HG03378 (cell line): ENCODE data around the gene RPL34.

Source experiments
- ATAC-seq: cut with Tn5 transposase; IDR thresholded peaks from one replicate; pipeline ENCODE4 v1.9.1; 2021; ENCODE audit warnings: mild to moderate bottlenecking, moderate library complexity; ENCODE audit not compliant: unreplicated experiment

Gene RPL34

GRCh38 chr4:108622828-108623227 is 2.5 kb downstream of the RPL34 start:
- ATAC-seq = no peak

DNA sequence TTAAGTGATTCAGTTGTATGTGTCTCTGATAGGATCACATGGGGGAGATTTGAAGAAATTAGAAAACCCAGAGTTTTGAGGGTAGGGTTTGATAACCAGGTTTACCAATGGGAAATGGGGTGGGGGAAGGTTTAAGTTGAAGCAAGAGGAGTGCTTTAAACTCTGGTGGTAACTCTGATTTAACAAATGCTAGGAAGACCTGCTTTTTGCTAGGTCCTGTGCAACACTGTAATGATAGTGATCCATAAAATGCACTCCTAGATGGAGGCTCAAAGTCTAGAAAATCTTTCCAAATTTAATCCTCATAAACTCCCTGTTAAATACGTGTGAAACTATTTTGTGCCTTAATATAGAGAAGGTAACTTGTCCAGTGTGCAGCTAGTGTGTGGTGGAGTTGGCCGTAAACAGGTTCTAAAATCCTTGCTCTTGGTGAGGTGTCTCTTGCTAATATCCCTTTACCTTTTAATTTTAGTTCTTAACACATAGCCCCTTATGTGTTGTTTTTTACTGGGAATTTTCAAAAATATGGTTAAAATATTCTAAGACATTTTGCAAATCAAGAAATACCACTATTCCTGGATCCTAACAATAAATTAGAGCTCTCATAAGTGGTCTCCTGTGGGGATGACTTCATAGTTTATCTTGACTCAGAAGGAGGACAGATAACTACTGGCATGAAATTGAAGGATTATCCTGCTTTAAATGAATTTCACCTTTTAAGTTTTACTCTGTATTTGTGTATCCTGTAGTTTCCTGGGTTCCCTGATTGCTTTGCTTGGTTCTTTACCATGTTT is 4.1 kb downstream of the RPL34 start:
- no peak for ATAC-seq

GRCh38 chr4:108626056-108626455 is 5.7 kb downstream of the RPL34 start:
- ATAC-seq = no peak

GRCh38 chr4:108628411-108628810 is 8.0 kb downstream of the RPL34 start:
- no peak for ATAC-seq

GRCh38 chr4:108635070-108635655 is 14.8 kb downstream of the RPL34 start:
- ATAC-seq = no peak

DNA sequence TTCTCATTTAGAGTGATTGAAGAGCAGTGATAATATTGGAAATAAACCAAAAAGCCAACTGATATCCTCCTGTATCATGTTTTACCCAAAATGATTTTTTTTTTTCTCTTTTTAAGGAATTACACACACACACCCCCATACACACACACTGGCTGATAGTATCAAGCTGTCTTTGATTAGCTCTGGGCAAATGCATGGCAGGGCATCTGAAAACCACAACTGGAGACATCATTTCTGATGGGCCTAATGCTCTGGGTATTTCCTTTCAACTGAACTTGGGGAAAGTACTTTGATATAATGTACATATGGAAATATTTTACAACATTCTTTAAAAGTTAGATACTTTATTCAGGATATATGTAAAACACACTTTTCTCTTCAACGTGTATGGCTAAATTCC is 15.9 kb downstream of the RPL34 start:
- ATAC-seq = no peak

- no peak for ATAC-seq
Measured at GRCh38 chr4:108637856-108638255, 17.5 kb downstream of the RPL34 start.

DNA sequence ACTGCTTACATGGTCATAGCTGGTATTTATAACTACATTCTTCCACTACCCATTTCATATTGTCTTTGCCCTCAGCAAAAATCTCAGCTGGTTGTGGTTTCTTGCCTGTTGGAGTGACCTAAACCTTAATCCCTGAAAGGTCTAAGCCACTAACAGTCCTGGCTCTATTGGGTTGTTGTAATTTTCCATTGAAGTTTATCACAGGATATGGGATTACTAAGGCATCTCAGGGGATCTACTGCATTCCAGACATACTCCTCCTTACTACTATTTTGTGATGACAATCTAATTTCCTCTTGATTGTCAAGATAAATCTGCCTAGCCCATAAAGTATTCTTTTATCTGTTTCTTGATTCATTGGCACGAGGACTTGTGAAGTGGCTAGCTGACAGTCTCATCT is 23.9 kb downstream of the RPL34 start:
- ATAC-seq = no peak

DNA sequence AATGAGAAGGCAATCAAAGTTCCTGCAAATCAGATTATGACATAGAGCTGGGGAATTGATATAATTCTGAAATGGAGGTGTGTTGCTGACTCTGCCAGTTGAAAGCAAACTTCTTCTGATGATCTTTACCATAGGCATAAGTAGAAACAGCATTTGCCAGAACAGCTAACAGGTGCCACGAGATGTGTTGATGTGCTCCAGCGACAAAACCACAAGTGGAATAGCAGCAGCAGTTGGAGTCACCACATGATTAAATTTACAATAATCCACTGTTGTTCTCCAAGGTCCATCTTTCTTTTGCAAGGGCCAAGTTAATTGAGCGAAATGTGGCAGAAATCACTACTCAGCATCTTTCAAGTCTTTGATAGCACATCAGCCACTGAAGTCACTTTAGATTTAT is 26.3 kb downstream of the RPL34 start:
- no peak for ATAC-seq

DNA sequence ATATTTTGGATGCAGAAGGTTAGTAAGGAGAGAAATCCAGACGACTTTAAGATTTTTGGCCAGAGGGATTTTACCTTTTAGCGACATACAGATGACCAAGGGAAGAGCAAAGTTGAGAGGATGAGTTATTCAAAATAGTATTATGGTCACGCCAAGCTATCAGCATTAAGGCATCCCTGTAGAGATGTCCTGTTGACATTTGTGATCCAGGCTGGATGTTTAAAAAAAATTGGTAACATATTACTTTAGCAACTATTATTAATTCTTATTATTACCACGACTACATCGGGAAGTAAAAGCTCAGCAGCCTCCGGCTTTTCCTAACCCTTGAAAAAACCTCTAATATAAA is 29.5 kb downstream of the RPL34 start:
- peak; percentile 32 for ATAC-seq

GRCh38 chr4:108650212-108651013 is 30.0 kb downstream of the RPL34 start, which contains the start of gene OSTC:
Gene OSTC, plus strand, starts transcription at chr4:108650599. Its CDS starts 57 bp downstream, at chr4:108650656.
- peak; percentile 94 for ATAC-seq

- no peak for ATAC-seq
Measured at GRCh38 chr4:108651014-108651791, 30.8 kb downstream of the RPL34 start.

GRCh38 chr4:108662629-108663028 is 42.3 kb downstream of the RPL34 start:
- ATAC-seq = no peak

GRCh38 chr4:108674356-108674977 is 54.1 kb downstream of the RPL34 start:
- no peak for ATAC-seq
